Stomach (tissue), 9 donors: Measurements from ENCODE around the gene PDXDC1. TPM values are rescaled to one million over a fixed set of nuclear protein-coding genes. Genes with fewer than 3 reads are reported as not detected.
"Not testable (repeated sequence)": the region's sequence is repeated elsewhere in the genome, so short reads cannot be mapped to it uniquely, and the experiment has no call there.

ENCODE experiments used
- DNase-seq, 2 donors: peaks; one replicate each; pipeline versions ENCODE4 v3.0.0 to v3.0.0-alpha.2; 2013 to 2019
- H3K27ac ChIP-seq, 5 donors: fragments of 200-600 bp in 4 of 5; sonication (generic) in 4 of 5; one replicate each; pipeline ENCODE4 v1.5.1; 2013 to 2019; ENCODE audit warnings: mild to moderate bottlenecking in 1 of 5, moderate library complexity in 1 of 5
- H3K27me3 ChIP-seq, 3 donors: fragments of 200-600 bp; sonication (generic); one replicate each; pipeline ENCODE4 v1.5.1; 2017 to 2019; ENCODE audit warnings: mixed run types in 1 of 3
- H3K36me3 ChIP-seq, 4 donors: fragments of 200-600 bp; sonication (generic); 1 replicate in 3 of 4; 2 replicates in 1 of 4; pipeline ENCODE4 v1.5.1; 2016 to 2019
- H3K4me1 ChIP-seq, 4 donors: fragments of 200-600 bp; sonication (generic); one replicate each; pipeline ENCODE4 v1.5.1; 2016 to 2019
- H3K4me3 ChIP-seq, 4 donors: fragments of 200-600 bp; sonication (generic) in 3 of 4; one replicate each; pipeline ENCODE4 v1.5.1; 2016 to 2019; ENCODE audit warnings: mild to moderate bottlenecking in 1 of 4
- H3K9me3 ChIP-seq, 4 donors: fragments of 200-600 bp; sonication (generic); one replicate each; pipeline ENCODE4 v1.5.1; 2016 to 2019
- POLR2AphosphoS5 ChIP-seq, 3 donors: sonication (generic); formaldehyde crosslinking; IDR thresholded peaks; one replicate each; pipeline ENCODE4 v1.6.1; 2016; ENCODE audit warnings: antibody characterized with exemption in 3 of 3
- WGBS, 5 donors: extraction: QIAGEN DNeasy Blood & Tissue Kit in 3 of 5; methylation state at CpG; one replicate each; pipeline versions ENCODE4 v1.1.5 to v1.1.7; 2013 to 2018; 5-methylcytosine and 5-hydroxymethylcytosine counted together
- intact Hi-C: fragments of 100-400 bp; cut with DNase I; formaldehyde crosslinking; loops from one replicate; pipeline ENCODE4 v1.15.1; 2023; ENCODE audit warnings: low total_unique reads
- polyA plus RNA-seq, 3 donors: library from polyadenylated mRNA; stranded (reverse); fragments of 200-250 nt; gene quantifications; one replicate each; pipeline ENCODE4 v1.2.3, GENCODE V29; 2013
- total RNA-seq, 5 donors: library from RNA; depleted of rRNA; stranded (reverse); fragments of >200 nt; gene quantifications; one replicate each; pipeline versions ENCODE4 v1.1.0 to v1.2.3, GENCODE V29; 2014 to 2016
- donor health status: healthy with polysubstance abuse.
- donor health status: Bipolar disorder and iron deficiency.
- donor health status: healthy.

PDXDC1 gene
- total and polyA plus RNA-seq, 8 donors, result 35.1 to 126 (median 84.0) TPM

DNA sequence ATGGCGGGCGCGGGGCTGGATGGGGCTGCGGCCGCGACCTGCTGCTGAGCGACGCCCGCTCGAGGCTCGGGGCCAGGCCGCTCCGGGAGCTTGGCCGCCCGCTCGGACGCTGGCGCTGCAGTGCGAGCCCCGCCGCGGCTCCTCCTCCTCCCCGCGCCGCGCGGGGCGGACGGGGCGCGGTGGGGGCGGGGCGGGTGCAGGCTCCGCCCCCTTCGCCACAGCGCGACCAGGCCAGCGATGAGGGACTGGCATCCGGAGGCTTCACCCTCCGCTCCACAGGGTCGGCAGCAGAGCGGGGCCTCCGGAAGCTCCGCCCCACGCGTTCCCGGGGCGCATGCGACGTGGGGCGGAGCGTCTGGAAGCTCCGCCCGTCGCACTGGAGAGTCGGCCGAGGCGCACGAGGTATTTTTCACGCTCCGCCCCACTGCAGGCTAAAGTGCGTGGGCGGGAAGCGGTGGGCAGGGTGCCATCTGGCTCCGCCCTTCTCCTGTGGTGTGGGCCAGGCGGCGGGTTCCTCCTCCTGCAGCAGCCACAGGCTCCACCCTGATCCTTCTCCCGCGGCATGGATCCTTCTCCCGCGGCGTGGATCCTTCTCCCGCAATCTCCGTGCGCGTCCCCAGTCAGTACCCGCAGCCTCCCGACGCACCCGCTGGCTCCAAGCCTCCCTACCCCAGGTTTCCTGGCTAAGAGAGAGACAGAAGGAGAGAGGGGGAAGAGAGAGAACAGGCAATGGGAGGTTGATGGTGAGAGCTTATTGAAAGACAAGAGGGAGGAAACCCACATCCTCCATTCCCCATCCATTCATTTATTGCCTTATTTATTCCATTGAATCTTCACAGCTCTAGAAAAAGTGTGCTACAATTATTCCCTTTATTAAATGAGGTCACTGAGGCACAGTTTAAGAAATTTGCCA, 180.1 kb downstream of the PDXDC1 start:
- H3K36me3 ChIP-seq, intact Hi-C loops, H3K4me1 ChIP-seq, H3K9me3 ChIP-seq, H3K27me3 ChIP-seq: not testable (repeated sequence)
- Histone ChIP-seq H3K4me3 (peak overlapping the region; percentile 32 to 59 (median 52)), H3K27ac (peak overlapping the region in 3 of 5 donors; percentile 84 to 93 (median 88))
- peak; percentile 48 to 73 (median 72) for TF ChIP-seq POLR2AphosphoS5 (IDR thresholded peaks at IDR 0.05)
- DNase-seq, result peak; percentile 88 to 96
- 0 to 2% (median 0%) methylated on average over 3 to 61 of the region's 80 CpGs for WGBS, 5 donors

DNA sequence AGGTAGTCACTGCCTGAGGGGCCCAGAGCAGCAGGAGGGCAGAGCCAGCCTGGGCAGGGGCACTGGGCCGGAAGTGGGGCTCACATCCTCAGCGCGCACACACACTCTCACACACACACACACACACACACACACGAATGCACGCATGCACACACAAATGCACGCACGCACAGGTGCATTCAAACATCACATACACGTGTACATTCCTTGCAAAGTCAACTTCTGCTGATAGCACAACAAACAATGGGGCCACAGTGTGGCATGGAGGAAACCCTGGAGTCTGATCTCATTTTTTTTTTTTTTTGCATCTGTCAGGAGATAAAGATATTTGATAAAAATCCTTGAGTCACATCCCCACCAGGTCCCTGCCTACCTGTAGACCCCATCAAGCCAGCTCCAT, 182.8 kb downstream of the PDXDC1 start:
- H3K36me3 ChIP-seq, H3K4me1 ChIP-seq, H3K4me3 ChIP-seq, H3K27ac ChIP-seq, H3K27me3 ChIP-seq, intact Hi-C loops, H3K9me3 ChIP-seq: not testable (repeated sequence)
- 44 to 77% (median 50%) methylated on average over 3 to 8 of the region's 8 CpGs for WGBS, 5 donors
- DNase-seq, result peak in 1 of 2 donors; percentile 28

DNA sequence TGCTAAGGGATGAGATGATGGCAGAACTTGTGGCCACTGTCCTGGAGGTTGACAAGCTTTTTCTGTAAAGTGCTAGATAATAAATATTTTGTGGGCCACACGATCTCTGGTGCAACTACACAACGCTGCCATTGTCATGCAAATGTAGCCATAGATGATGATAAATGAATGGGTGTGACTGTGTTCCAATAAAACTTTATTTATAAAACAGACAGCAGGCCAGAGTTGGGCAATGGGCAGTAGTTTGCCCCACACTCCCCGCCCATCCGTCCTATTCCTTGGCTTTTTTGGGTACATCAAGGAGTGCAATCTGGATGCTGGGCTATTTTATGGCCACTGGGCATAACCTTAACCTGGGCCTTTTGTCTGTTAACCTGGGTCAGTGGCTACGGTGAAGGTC, 184.8 kb downstream of the PDXDC1 start:
- H3K9me3 ChIP-seq, H3K27me3 ChIP-seq, H3K4me1 ChIP-seq, DNase-seq, H3K36me3 ChIP-seq, H3K4me3 ChIP-seq, intact Hi-C loops, H3K27ac ChIP-seq: not testable (repeated sequence)
- 85 to 92% (median 90%) methylated on average over 4 to 5 of the region's 5 CpGs for WGBS, 5 donors

DNA sequence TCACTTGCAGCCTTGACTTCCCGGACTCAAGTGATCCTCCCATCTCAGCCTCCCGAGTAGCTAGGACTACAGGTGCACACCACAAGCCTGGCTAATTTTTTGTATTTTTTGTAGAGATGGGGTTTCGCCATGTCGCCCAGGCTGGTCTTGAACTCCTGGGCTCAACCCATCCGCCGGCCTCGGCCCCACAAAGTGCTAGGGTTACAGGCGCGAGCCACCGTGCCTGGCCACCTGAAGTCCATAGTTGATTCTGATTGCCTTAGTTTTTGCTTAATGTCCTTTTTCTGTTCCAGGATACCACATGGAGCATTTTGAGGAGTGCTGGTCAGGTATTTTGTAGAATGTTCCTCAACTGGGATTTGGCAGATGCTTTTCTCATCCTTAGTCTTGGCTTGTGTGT, 185.7 kb downstream of the PDXDC1 start:
- 95 to 100% (median 97%) methylated on average over 7 to 10 of the region's 10 CpGs for WGBS, 5 donors
- H3K4me3 ChIP-seq, H3K27ac ChIP-seq, H3K27me3 ChIP-seq, intact Hi-C loops, H3K36me3 ChIP-seq, DNase-seq, H3K9me3 ChIP-seq, H3K4me1 ChIP-seq: not testable (repeated sequence)

DNA sequence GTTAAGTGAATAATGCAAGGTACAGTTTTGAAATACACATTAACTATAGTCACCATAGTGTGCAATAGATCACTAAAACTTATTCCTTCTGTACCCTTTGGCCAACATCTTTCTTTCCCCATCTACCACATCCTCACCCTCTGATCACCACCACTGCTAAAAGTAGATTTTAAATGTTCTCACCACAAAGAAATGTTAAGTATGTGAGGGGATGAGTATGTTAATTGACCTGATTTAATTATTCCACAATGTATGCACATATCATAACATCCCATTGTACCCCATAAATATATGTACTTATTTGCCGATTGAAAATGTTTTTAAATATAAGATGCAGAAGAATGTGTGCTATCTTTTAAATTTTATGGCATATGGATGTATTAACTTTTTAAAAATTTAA, 188.2 kb downstream of the PDXDC1 start:
- H3K4me1 ChIP-seq, DNase-seq, H3K9me3 ChIP-seq, H3K27me3 ChIP-seq, H3K36me3 ChIP-seq, H3K4me3 ChIP-seq, H3K27ac ChIP-seq, intact Hi-C loops: not testable (repeated sequence)
- WGBS, 5 donors, result 86 to 96% (median 88%) methylated on average over 1 of the region's 1 CpG

DNA sequence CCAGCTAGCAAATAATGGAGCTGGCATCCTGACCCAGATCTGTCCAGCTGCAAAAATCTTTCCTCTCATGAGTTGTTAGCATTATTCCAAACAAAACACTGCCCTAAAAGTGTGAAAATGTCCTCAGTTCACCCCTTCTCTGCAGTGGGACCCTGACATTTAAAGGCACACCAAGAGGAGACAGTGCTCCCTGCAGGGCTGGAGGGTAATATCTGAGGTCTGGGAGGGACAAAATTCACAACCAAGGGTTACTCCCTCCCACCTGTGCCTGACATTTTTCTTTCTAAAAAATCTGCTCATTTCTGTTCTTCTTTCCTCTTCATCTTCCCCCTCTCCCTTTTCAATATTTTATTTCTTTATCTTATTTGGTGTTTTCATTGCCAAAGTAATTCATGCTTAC, 191.4 kb downstream of the PDXDC1 start:
- H3K36me3 ChIP-seq, H3K27ac ChIP-seq, H3K4me1 ChIP-seq, intact Hi-C loops, H3K4me3 ChIP-seq, H3K27me3 ChIP-seq, DNase-seq, H3K9me3 ChIP-seq: not testable (repeated sequence)

DNA sequence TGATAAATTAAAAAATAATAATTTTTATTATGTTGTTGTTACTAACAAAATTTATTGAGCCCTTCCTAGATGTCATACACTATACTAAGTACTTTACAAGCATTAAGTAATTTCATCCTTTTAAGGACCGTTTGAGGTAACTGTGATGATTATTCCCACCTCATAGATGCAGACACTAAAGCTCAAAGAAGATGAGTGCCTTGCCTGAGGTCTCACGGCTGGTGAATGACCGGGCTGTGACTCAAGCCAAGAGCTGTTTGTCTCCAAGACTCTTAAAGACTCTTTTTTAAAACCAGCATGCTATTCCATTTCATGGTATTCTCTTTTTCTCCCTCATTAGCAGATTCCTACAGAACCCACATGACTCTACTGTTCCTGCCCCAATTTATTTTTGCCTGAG, 193.5 kb downstream of the PDXDC1 start:
- WGBS, 5 donors, result 66 to 87% (median 77%) methylated on average over 3 of the region's 3 CpGs
- H3K27ac ChIP-seq, H3K36me3 ChIP-seq, H3K4me3 ChIP-seq, H3K27me3 ChIP-seq, H3K9me3 ChIP-seq, intact Hi-C loops, H3K4me1 ChIP-seq, DNase-seq: not testable (repeated sequence)

DNA sequence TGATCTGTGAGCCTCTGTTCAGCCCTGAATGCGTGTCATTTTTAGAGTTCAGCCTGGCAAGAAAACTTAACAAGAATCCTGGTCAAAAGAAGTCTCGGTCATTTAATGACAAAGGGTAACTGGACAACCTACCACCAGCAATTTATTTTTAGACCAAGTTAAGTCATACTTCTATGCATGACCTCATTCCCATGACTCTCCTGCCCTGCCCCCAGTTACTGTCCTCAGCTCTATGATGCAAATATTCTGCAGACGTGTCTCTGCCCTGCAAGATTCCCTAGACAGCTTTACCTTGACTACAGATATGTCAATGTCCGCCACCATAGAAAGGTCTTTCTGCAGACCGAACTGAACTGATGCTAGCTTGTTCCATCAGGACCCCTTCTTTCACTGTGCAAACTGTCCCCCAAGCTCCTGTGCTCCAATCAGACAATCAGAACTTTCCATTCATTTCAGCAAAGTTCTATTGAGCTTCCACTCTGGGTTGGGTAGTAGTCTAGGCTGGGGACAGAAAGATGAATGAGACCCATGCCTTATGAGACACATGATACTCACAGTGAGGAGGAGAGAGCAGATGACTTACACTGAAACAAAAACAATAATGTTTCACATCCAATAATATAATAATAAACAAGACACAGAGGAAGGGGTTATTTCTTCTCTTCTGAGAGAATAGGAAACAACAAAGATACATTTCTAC, 194.3 kb downstream of the PDXDC1 start:
- H3K4me3 ChIP-seq, H3K36me3 ChIP-seq, H3K27ac ChIP-seq, DNase-seq, H3K9me3 ChIP-seq, intact Hi-C loops, H3K27me3 ChIP-seq, H3K4me1 ChIP-seq: not testable (repeated sequence)
- WGBS, 5 donors, result 77 to 84% (median 81%) methylated on average over 3 to 5 of the region's 5 CpGs

DNA sequence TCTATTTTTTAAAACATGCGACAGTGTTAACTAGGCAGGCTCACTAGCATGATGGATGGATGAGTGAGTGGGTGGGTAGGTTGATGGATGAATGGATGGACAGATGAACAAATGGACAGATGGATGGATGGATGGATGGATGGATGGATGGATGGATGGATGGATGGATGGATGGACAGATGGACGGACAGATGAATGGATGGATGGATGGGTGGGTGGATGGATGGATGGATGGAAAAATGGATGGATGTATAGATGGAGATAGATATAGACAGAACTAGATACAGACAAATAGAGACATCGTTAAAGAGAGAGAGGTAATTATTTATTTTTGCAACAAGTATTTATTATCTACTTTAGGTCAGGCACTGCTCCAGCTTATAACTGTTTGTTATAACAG, 205.1 kb downstream of the PDXDC1 start:
- H3K4me3 ChIP-seq, result not testable (repeated sequence)
- 76 to 87% (median 84%) methylated on average over 3 of the region's 3 CpGs for WGBS, 5 donors

DNA sequence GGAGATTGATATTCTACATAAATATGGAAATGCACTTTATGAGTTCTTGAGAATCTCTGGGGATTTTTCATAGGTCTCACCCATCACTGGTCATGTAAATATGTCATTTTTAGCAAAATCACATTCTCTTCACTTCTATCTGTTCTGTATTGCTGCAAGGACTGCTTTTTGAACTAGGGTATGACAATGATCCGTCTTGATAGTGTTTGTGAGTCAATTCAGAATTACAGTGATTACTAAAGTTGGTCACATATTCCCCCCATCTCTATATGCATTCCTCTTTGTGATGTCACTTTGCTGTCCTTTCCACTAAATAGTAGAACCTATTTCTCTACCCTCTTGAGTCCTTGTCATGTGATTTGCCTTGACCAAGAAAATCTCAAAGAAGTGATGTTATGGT, 206.1 kb downstream of the PDXDC1 start:
- intact Hi-C loops, H3K27ac ChIP-seq, H3K36me3 ChIP-seq, H3K4me3 ChIP-seq, H3K27me3 ChIP-seq, DNase-seq, H3K4me1 ChIP-seq, H3K9me3 ChIP-seq: not testable (repeated sequence)
- WGBS, 5 donors, result 70 to 92% (median 81%) methylated on average over 1 of the region's 1 CpG

More for the DNA sequence above, 205.1 kb downstream of the PDXDC1 start:
- DNase-seq, H3K27me3 ChIP-seq, H3K9me3 ChIP-seq, H3K36me3 ChIP-seq, intact Hi-C loops, H3K4me1 ChIP-seq, H3K27ac ChIP-seq: not testable (repeated sequence)

DNA sequence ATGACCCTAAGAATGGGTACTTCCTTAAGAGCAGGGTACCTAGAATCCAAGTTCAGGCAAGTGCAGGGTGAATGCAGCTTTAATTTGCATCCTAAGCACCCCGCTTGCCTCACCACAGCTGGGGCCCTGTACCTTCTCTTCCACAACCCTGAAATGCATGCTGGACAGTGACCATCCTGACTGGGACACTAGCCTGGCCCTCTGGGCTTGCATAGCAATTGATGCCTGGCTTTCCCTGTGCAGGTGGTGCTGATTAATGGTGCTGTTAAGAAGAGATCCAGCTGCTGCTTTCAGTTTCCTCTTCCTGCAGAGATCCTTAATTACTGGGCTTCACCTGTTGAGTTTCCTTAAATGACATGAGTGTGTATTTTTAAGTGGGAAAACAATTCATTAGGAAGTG, 209.2 kb downstream of the PDXDC1 start:
- WGBS, 5 donors, result 56 to 86% (median 63%) methylated on average over 1 of the region's 1 CpG
- not testable (repeated sequence) for H3K36me3 ChIP-seq

More for the DNA sequence above, 209.2 kb downstream of the PDXDC1 start:
- H3K27ac ChIP-seq, H3K4me3 ChIP-seq, H3K27me3 ChIP-seq, H3K9me3 ChIP-seq, intact Hi-C loops, H3K4me1 ChIP-seq, DNase-seq: not testable (repeated sequence)
